Spleen (tissue), 11 donors: Measurements from ENCODE around the gene MEG3. TPM values are rescaled to one million over a fixed set of nuclear protein-coding genes. Genes with fewer than 3 reads are reported as not detected.

ENCODE experiments used
- DNase-seq: peaks from one replicate; pipeline ENCODE4 v3.0.0-alpha.2; 2020
- H3K27ac ChIP-seq, 8 donors: fragments of 200-600 bp; sonication (generic) in 7 of 8; 1 replicate in 4 of 8; 2 replicates in 4 of 8; pipeline versions ENCODE4 v1.5.0 to v1.8.0; 2016 to 2021; ENCODE audit warnings: inconsistent platforms in 4 of 8, mild to moderate bottlenecking in 4 of 8, moderate library complexity in 1 of 8
- H3K27me3 ChIP-seq, 7 donors: fragments of 200-600 bp; sonication (generic) in 6 of 7; replicated peaks in 1 of 7; 1 replicate in 4 of 7; 2 replicates in 3 of 7; pipeline versions ENCODE4 v1.5.0 to v1.8.0; 2016 to 2021; ENCODE audit warnings: inconsistent platforms in 3 of 7, mild to moderate bottlenecking in 1 of 7
- H3K36me3 ChIP-seq, 6 donors: fragments of 200-600 bp; sonication (generic) in 5 of 6; 1 replicate in 4 of 6; 2 replicates in 2 of 6; pipeline versions ENCODE4 v1.5.0 to v1.8.0; 2016 to 2021; ENCODE audit warnings: inconsistent platforms in 2 of 6
- H3K4me1 ChIP-seq, 6 donors: fragments of 200-600 bp; sonication (generic) in 5 of 6; 1 replicate in 3 of 6; 2 replicates in 3 of 6; pipeline versions ENCODE4 v1.5.0 to v1.8.0; 2016 to 2021; ENCODE audit warnings: inconsistent platforms in 3 of 6
- H3K4me3 ChIP-seq, 8 donors: fragments of 200-600 bp; sonication (generic) in 7 of 8; 1 replicate in 4 of 8; 2 replicates in 4 of 8; pipeline versions ENCODE4 v1.5.0 to v1.8.0; 2016 to 2021; ENCODE audit warnings: inconsistent platforms in 4 of 8, mild to moderate bottlenecking in 4 of 8, moderate library complexity in 2 of 8
- H3K9me3 ChIP-seq, 8 donors: fragments of 200-600 bp; sonication (generic) in 7 of 8; 1 replicate in 4 of 8; 2 replicates in 4 of 8; pipeline versions ENCODE4 v1.5.0 to v1.8.0; 2016 to 2021; ENCODE audit warnings: inconsistent platforms in 4 of 8
- POLR2A ChIP-seq, 3 donors: fragments of 450-650 bp; IDR thresholded peaks; one replicate each; pipeline ENCODE4 v1.5.1; 2017; ENCODE audit warnings: antibody characterized with exemption in 3 of 3, mild to moderate bottlenecking in 1 of 3
- POLR2AphosphoS5 ChIP-seq, 3 donors: sonication (generic); formaldehyde crosslinking; IDR thresholded peaks; one replicate each; pipeline ENCODE4 v1.5.1; 2017; ENCODE audit warnings: antibody characterized with exemption in 3 of 3
- WGBS, 5 donors: extraction: QIAGEN DNeasy Blood & Tissue Kit in 3 of 5; methylation state at CpG; one replicate each; pipeline versions ENCODE4 v1.1.5 to v1.1.7; 2013 to 2018; 5-methylcytosine and 5-hydroxymethylcytosine counted together
- intact Hi-C: fragments of 100-400 bp; cut with DNase I; formaldehyde crosslinking; loops from one replicate; pipeline ENCODE4 v1.15.0; 2023; ENCODE audit warnings: low total_unique reads
- polyA plus RNA-seq, 3 donors: library from polyadenylated mRNA; stranded (reverse); fragments of 200-250 nt; gene quantifications; one replicate each; pipeline ENCODE4 v1.2.1, GENCODE V29; 2013
- total RNA-seq, 7 donors: library from RNA; depleted of rRNA in 3 of 7; stranded (reverse); fragments of >200 nt in 3 of 7; fragmentation: NEBNext Ultra II Directional in 4 of 7; extraction: Animal tissue kit (Norgen Biotek cat#: 25700) in 4 of 7; gene quantifications; one replicate each; pipeline versions ENCODE4 v1.1.0 to v1.2.1, GENCODE V29; 2016 to 2021
- TF ChIP-seq, protein P1 (sequence below), 11 experiments: fragments of 200-600 bp in 7 of 11; fragments of 450-650 bp in 4 of 11; sonication (generic) in 4 of 11; IDR thresholded peaks in 8 of 11; conservative IDR thresholded peaks in 3 of 11; 1 replicate in 7 of 11; 2 replicates in 4 of 11; pipeline versions ENCODE4 v1.4.0 to v1.8.0; 2016 to 2021; ENCODE audit warnings: antibody characterized with exemption in 11 of 11, inconsistent platforms in 4 of 11, mild to moderate bottlenecking in 1 of 11
- donor health status: healthy with polysubstance abuse.
- donor health status: DM: no; HTN: no; CAD: no; lungs with moderate emphysema.
- donor health status: DM: no; HTN: no; CAD: no.
- donor health status: Bipolar disorder and iron deficiency.
- donor health status: healthy.
- donor health status: DM: no; HTN: no; CAD: no.
- donor health status: DM: yes; HTN: yes; CAD: no.

MEG3 gene
- total and polyA plus RNA-seq, 10 donors = 86.5 to 763 (median 187) TPM

GRCh38 chr14:100864206-100864605 lies 38.3 kb downstream of the MEG3 start:
- TF ChIP-seq, protein P1, sequence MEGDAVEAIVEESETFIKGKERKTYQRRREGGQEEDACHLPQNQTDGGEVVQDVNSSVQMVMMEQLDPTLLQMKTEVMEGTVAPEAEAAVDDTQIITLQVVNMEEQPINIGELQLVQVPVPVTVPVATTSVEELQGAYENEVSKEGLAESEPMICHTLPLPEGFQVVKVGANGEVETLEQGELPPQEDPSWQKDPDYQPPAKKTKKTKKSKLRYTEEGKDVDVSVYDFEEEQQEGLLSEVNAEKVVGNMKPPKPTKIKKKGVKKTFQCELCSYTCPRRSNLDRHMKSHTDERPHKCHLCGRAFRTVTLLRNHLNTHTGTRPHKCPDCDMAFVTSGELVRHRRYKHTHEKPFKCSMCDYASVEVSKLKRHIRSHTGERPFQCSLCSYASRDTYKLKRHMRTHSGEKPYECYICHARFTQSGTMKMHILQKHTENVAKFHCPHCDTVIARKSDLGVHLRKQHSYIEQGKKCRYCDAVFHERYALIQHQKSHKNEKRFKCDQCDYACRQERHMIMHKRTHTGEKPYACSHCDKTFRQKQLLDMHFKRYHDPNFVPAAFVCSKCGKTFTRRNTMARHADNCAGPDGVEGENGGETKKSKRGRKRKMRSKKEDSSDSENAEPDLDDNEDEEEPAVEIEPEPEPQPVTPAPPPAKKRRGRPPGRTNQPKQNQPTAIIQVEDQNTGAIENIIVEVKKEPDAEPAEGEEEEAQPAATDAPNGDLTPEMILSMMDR (IDR thresholded peaks at IDR 0.05 in 8 of 11, conservative IDR thresholded peaks at IDR 0.05 in 3 of 11) = no peak
- TF ChIP-seq POLR2AphosphoS5 (IDR thresholded peaks at IDR 0.05) (no peak), POLR2A (IDR thresholded peaks at IDR 0.05) (no peak)
- H3K9me3 ChIP-seq = no peaks in the 10 kb centered on the region
- H3K4me1 ChIP-seq = no peaks in the 10 kb centered on the region
- peak; percentile 39 for DNase-seq
- peaks cover 0 to 4% (median 0%) of the 10 kb centered on the region in 7 donors for H3K27me3 ChIP-seq
- no peak overlapping the region for H3K27ac ChIP-seq
- H3K4me3 ChIP-seq = no peak overlapping the region
- 81 to 95% (median 90%) methylated on average over 10 of the region's 10 CpGs for WGBS, 5 donors
- H3K36me3 ChIP-seq = no peaks in the 10 kb centered on the region
- intact Hi-C loops = no loop called here

GRCh38 chr14:100864960-100865681 lies 39.2 kb downstream of the MEG3 start:
- intact Hi-C loops = no loop called here
- Histone ChIP-seq H3K27me3 (peaks cover 0 to 4% (median 0%) of the 10 kb centered on the region in 7 donors), H3K9me3 (no peaks in the 10 kb centered on the region), H3K4me1 (no peaks in the 10 kb centered on the region), H3K36me3 (no peaks in the 10 kb centered on the region), H3K27ac (peak overlapping the region in 1 of 8 donors; percentile 13), H3K4me3 (no peak overlapping the region)
- WGBS, 5 donors = 66 to 84% (median 80%) methylated on average over 9 of the region's 9 CpGs
- DNase-seq = peak; percentile 62
- TF ChIP-seq POLR2AphosphoS5 (IDR thresholded peaks at IDR 0.05) = no peak

DNA sequence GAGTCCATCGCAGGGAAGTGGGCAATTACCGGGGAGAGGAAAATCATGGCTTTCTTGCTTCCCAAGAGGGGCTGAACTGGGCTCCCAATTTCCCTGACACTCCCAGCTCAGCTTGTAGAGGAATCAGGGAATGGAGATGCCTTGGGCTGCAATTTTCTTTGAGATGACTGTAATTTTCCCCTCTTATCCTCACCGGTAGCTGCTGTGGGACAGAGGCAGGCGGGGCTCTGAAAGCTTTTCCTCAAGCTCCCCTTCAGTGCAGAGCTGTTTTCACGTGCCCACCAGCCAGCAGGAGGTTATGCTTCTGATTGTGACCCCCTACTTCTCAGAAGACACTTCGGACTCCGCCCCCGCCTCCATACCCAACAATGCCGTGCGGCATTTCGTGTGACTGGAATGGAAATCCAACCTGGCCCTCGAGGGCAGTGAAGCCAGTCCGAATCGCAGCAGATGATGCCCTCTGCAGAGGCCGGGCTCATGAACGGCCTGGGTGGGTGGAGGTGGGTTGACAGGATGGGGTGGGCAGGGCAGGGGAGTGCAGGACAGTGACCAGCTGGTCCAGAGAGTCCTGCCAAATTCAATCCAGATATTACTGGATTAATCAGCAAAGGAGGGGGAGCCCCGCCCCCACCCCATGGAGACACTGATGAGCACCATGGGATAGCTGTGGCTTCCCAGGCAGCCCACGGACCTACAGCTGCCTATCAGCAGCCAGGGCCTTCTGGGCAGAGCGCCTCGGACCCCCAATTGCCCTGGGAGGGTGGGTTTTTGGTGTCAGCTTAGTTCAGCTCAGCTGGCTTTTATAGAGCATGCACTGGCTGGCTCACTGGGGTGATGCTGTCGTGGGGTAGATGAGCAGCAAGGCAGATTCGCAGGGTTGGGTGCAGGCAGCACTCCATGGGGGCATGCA lies 40.0 kb downstream of the MEG3 start:
- intact Hi-C loops = no loop called here

More for the DNA sequence above, 40.0 kb downstream of the MEG3 start:
- Histone ChIP-seq H3K36me3 (no peaks in the 10 kb centered on the region), H3K27ac (peak overlapping the region in 1 of 8 donors; percentile 13), H3K9me3 (no peaks in the 10 kb centered on the region), H3K4me1 (no peaks in the 10 kb centered on the region), H3K4me3 (no peak overlapping the region), H3K27me3 (peaks cover 0 to 4% (median 0%) of the 10 kb centered on the region in 7 donors)
- 89 to 92% (median 90%) methylated on average over 16 to 22 of the region's 22 CpGs for WGBS, 5 donors
- peak; percentile 61 for DNase-seq
- TF ChIP-seq POLR2A (IDR thresholded peaks at IDR 0.05) (no peak), POLR2AphosphoS5 (IDR thresholded peaks at IDR 0.05) (no peak)
- TF ChIP-seq, protein P1 (IDR thresholded peaks at IDR 0.05 in 8 of 11, conservative IDR thresholded peaks at IDR 0.05 in 3 of 11) = no peak
